HepG2 (cell line): ENCODE measurements around the gene GCN1. TPM values are rescaled to one million over a fixed set of nuclear protein-coding genes. Genes with fewer than 3 reads are reported as not detected.

ENCODE experiments used
- ATAC-seq: fragments of 200-7000 bp; cut with Tn5 transposase; 3 replicates; pipeline ENCODE4 v1.9.1; 2020; ENCODE audit warnings: mild to moderate bottlenecking, moderate library complexity
- BruUV-seq: library from RNA; stranded (reverse); fragments of 400-500 nt; replicated peaks from 2 replicates; lab custom pipeline; 2021; lab: Mats Ljungman, UMichigan
- CTCF ChIA-PET: fragments of 300-600 bp; formaldehyde crosslinking; extraction: SDS; loops from one replicate; lab custom pipeline; 2021; ENCODE audit warnings: low total read pairs, inconsistent platforms, low intra/inter-chr PET ratio; lab: Yijun Ruan, JAX
- POLR2A ChIA-PET: fragments of 350-600 bp; sonication (Branson Sonifier 250); formaldehyde crosslinking; loops from one replicate; lab custom pipeline; 2020; ENCODE audit warnings: antibody characterized with exemption, inconsistent platforms; lab: Yijun Ruan, JAX
- DNase-seq: peaks from one replicate; pipeline ENCODE4 v3.0.0-alpha.2; 2015; ENCODE audit warnings: low spot score
- FAIRE-seq: peaks from 3 replicates; lab custom pipeline; 2011; peaks lifted over from hg19 to GRCh38; lab: Jason Lieb, UNC
- H2AFZ ChIP-seq: one replicate; pipeline ENCODE4 v1.6.1; 2011; ENCODE audit warnings: low read length, inconsistent platforms
- H3K27ac ChIP-seq: fragments of 300-600 bp; 3 replicates; pipeline ENCODE4 v1.8.0; 2011; ENCODE audit warnings: mixed run types, mild to moderate bottlenecking, mixed read lengths, low read length, inconsistent platforms; ENCODE audit not compliant: insufficient read depth; ENCODE audit errors: extremely low read length
- H3K27me3 ChIP-seq, 2 experiments: fragments of 200-600 bp in 1 of 2; 2 replicates in 1 of 2; 3 replicates in 1 of 2; pipeline versions ENCODE4 v1.6.0 to v1.8.0; 2011; ENCODE audit warnings: low read length in 2 of 2, mild to moderate bottlenecking in 2 of 2, moderate library complexity in 2 of 2, inconsistent platforms in 1 of 2; ENCODE audit not compliant: insufficient read depth in 2 of 2, control insufficient read depth in 1 of 2
- H3K36me3 ChIP-seq, 2 experiments: fragments of 200-600 bp in 1 of 2; replicated peaks in 1 of 2; 2 replicates in 1 of 2; 3 replicates in 1 of 2; pipeline versions ENCODE4 v1.5.1 to v1.8.0; 2011; ENCODE audit warnings: low read length in 2 of 2, inconsistent platforms in 1 of 2; ENCODE audit not compliant: insufficient read depth in 2 of 2, control insufficient read depth in 1 of 2
- H3K4me1 ChIP-seq: 2 replicates; pipeline ENCODE4 v1.5.1; 2012; ENCODE audit warnings: low read length, inconsistent platforms; ENCODE audit not compliant: insufficient read depth
- H3K4me2 ChIP-seq: 2 replicates; pipeline ENCODE4 v1.6.0; 2011; ENCODE audit warnings: low read depth, low read length, inconsistent platforms
- H3K4me3 ChIP-seq, 3 experiments: fragments of 200-600 bp in 1 of 3; sonication (generic), shearing (Covaris generic) in 1 of 3; replicated peaks in 1 of 3; 2 replicates each; pipeline ENCODE4 v1.5.1; 2011 to 2016; ENCODE audit warnings: low read length in 3 of 3, inconsistent platforms in 2 of 3, low read depth in 2 of 3, mild to moderate bottlenecking in 2 of 3, control low read depth in 1 of 3, mixed read lengths in 1 of 3; ENCODE audit not compliant: insufficient read depth in 1 of 3
- H3K79me2 ChIP-seq: one replicate; pipeline ENCODE4 v1.6.1; 2011; ENCODE audit warnings: low read length, inconsistent platforms; ENCODE audit not compliant: insufficient read depth
- H3K9ac ChIP-seq: 2 replicates; pipeline ENCODE4 v1.6.0; 2011; ENCODE audit warnings: mild to moderate bottlenecking, low read depth, low read length, inconsistent platforms; ENCODE audit not compliant: insufficient read depth
- H3K9me3 ChIP-seq: 2 replicates; pipeline ENCODE4 v1.5.1; 2012; ENCODE audit warnings: mild to moderate bottlenecking, low read length
- H4K20me1 ChIP-seq: 2 replicates; pipeline ENCODE4 v1.6.0; 2011; ENCODE audit warnings: inconsistent platforms, mild to moderate bottlenecking, low read length, moderate library complexity; ENCODE audit not compliant: insufficient read depth
- ATF7-NPFF ChIP-seq: sonication (generic); formaldehyde crosslinking; IDR thresholded peaks from 2 replicates; pipeline ENCODE4 v1.8.1; 2023; ENCODE audit warnings: mild to moderate bottlenecking, low read depth, missing genetic modification reagents, moderate library complexity
- CC2D1A ChIP-seq: sonication (generic); formaldehyde crosslinking; IDR thresholded peaks from 2 replicates; pipeline ENCODE4 v1.8.1; 2023; ENCODE audit warnings: mild to moderate bottlenecking, missing genetic modification reagents
- CHD4 ChIP-seq: fragments of 200-600 bp; sonication (generic); IDR thresholded peaks from 2 replicates; pipeline ENCODE4 v1.7.0; 2017; ENCODE audit warnings: mild to moderate bottlenecking, low read length, borderline replicate concordance
- EP300 ChIP-seq, 3 experiments: sonication (generic) in 1 of 3; formaldehyde crosslinking in 1 of 3; IDR thresholded peaks; 2 replicates each; pipeline versions ENCODE4 v1.5.1 to v1.6.1; 2011 to 2020; ENCODE audit warnings: low read depth in 2 of 3, low read length in 2 of 3, borderline replicate concordance in 1 of 3, improper control_type of control experiment in 1 of 3, mild to moderate bottlenecking in 1 of 3, missing genetic modification reagents in 1 of 3, moderate library complexity in 1 of 3
- HNF4A ChIP-seq: sonication (generic); formaldehyde crosslinking; IDR thresholded peaks from 2 replicates; pipeline ENCODE4 v1.4.0; 2020; ENCODE audit warnings: missing genetic modification reagents
- HNRNPL ChIP-seq: fragments of 200-400 bp; formaldehyde crosslinking; IDR thresholded peaks from 2 replicates; pipeline ENCODE4 v1.6.1; 2017; ENCODE audit warnings: mild to moderate bottlenecking, low read depth, low read length
- HOXA9 ChIP-seq: sonication (generic); formaldehyde crosslinking; IDR thresholded peaks from 2 replicates; pipeline ENCODE4 v1.8.1; 2022; ENCODE audit warnings: missing genetic modification reagents, mild to moderate bottlenecking, moderate library complexity, borderline replicate concordance
- MTA1 ChIP-seq: sonication (generic); formaldehyde crosslinking; IDR thresholded peaks from 2 replicates; pipeline ENCODE4 v1.4.0; 2020; ENCODE audit warnings: missing genetic modification reagents, mild to moderate bottlenecking, borderline replicate concordance
- MXI1 ChIP-seq: IDR thresholded peaks from 3 replicates; pipeline ENCODE4 v1.6.1; 2012; ENCODE audit warnings: low read depth, low read length, inconsistent platforms, borderline replicate concordance
- NFIC ChIP-seq: IDR thresholded peaks from 2 replicates; pipeline ENCODE4 v1.6.1; 2012; ENCODE audit warnings: mild to moderate bottlenecking, low read length, inconsistent platforms
- PLSCR1 ChIP-seq: sonication (generic); formaldehyde crosslinking; IDR thresholded peaks from 2 replicates; pipeline ENCODE4 v1.5.0; 2020; ENCODE audit warnings: missing genetic modification reagents, mild to moderate bottlenecking, borderline replicate concordance
- RFX3 ChIP-seq: IDR thresholded peaks from 2 replicates; pipeline ENCODE4 v1.6.1; 2016; ENCODE audit warnings: missing biosample characterization, missing genetic modification reagents
- SMC3 ChIP-seq: IDR thresholded peaks from 2 replicates; pipeline ENCODE4 v1.6.1; 2011; ENCODE audit warnings: low read length, improper control_type of control experiment
- ZBTB20 ChIP-seq: sonication (generic); formaldehyde crosslinking; IDR thresholded peaks from 2 replicates; pipeline ENCODE4 v1.8.1; 2023; ENCODE audit warnings: missing genetic modification reagents, low read depth, mild to moderate bottlenecking, borderline replicate concordance
- ZBTB25 ChIP-seq: IDR thresholded peaks from 2 replicates; pipeline ENCODE4 v1.6.1; 2018; ENCODE audit warnings: missing genetic modification reagents
- ZFP36 ChIP-seq: fragments of 150-350 bp; IDR thresholded peaks from 2 replicates; pipeline ENCODE4 v1.6.1; 2018; ENCODE audit warnings: borderline replicate concordance, low read length, low read depth; ENCODE audit not compliant: partially characterized antibody
- ZMYM3 ChIP-seq: sonication (generic); formaldehyde crosslinking; IDR thresholded peaks from 2 replicates; pipeline ENCODE4 v1.5.1; 2020; ENCODE audit warnings: mild to moderate bottlenecking, missing genetic modification reagents
- ZNF33B ChIP-seq: sonication (generic); formaldehyde crosslinking; IDR thresholded peaks from 2 replicates; pipeline ENCODE4 v1.5.1; 2020; ENCODE audit warnings: mild to moderate bottlenecking, missing genetic modification reagents
- WGBS: methylation state at CpG from one replicate; pipeline ENCODE4 v1.1.6; 2017; ENCODE audit warnings: low lambda C conversion rate; 5-methylcytosine and 5-hydroxymethylcytosine counted together
- in situ Hi-C: cut with HindIII; loops from 2 replicates; pipeline ENCODE4 v1.10.0; 2017; ENCODE audit warnings: low pct_unique_long_range_greater_than_20kb; ENCODE audit not compliant: extremely low pct_ligation_motif_present
- intact Hi-C: fragments of 100-400 bp; cut with micrococcal nuclease; formaldehyde crosslinking; loops from one replicate; pipeline ENCODE4 v1.10.0; 2022; ENCODE audit not compliant: unreplicated experiment
- polyA plus RNA-seq, 8 experiments: library from polyadenylated mRNA; depleted of rRNA in 3 of 8; stranded (reverse) in 7 of 8; unstranded in 1 of 8; fragments of >200 nt; fragmentation: Illumina TruSeq in 4 of 8; extraction: Trizol in 4 of 8; gene quantifications; 2 replicates each; pipeline versions ENCODE4 v1.2.1 to v1.2.3, GENCODE V29; 2011 to 2016; ENCODE audit warnings: low read depth in 4 of 8, missing spikeins in 1 of 8, mixed read lengths in 1 of 8; ENCODE audit not compliant: insufficient read depth in 1 of 8
- total RNA-seq, 5 experiments: library from RNA; depleted of rRNA; stranded (reverse); fragments of >200 nt; fragmentation: Illumina TruSeq; extraction: Trizol; gene quantifications; 2 replicates each; pipeline ENCODE4 v1.2.3, GENCODE V29; 2016; ENCODE audit warnings: low read depth in 1 of 5

Gene GCN1
- total and polyA plus RNA-seq, 2 of the 13 experiments (the other 11 are each of a cell fraction or from before 2014, with no cell fraction given) = 58.2 to 83.0 TPM

- TF ChIP-seq EP300 (IDR thresholded peaks at IDR 0.05; ENCODE audit: low read depth in 2 of 2, low read length in 2 of 2) = 0 out of 4 replicates have a peak, but pooled peaks of 1 of the 2 experiments have one; percentile 1
- TF ChIP-seq EP300 (CRISPR knock-in tag; IDR thresholded peaks at IDR 0.05; ENCODE audit: borderline replicate concordance) = no peak
Observed at GRCh38 chr12:120229487-120230325, 35.2 kb upstream of the GCN1 start (continued).

- DNase-seq = peak; percentile 67
- 13% methylated on average over 5 of the region's 7 CpGs for WGBS
- BruUV-seq = no TSS peak
- peak; percentile 66 for FAIRE-seq
- peaks cover 98% of the 10 kb centered on the region for H3K4me1 ChIP-seq
- ChIA-PET POLR2A (interaction anchor here (0.5 to 8.7 kb wide), 20 partner anchors 9 to 352 kb away, joined by 3 to 461 read pairs (median 11); partner anchors contain the start of genes POP5, PXN, RAB35 and RNU4-1), CTCF (interaction anchor here (3.3 kb wide), 1 partner anchor 37 kb away, joined by 51 read pairs; the partner anchor contains the start of gene PXN)
- H3K4me2 ChIP-seq = peak overlapping the region; percentile 97
- no peaks in the 10 kb centered on the region for H3K9me3 ChIP-seq
- peak overlapping the region; percentile 100 for H3K27ac ChIP-seq
- peaks cover 2 to 5% of the 10 kb centered on the region in 2 experiments; a peak in 2 of 5 replicates for H3K36me3 ChIP-seq
- H3K79me2 ChIP-seq = peaks cover 7% of the 10 kb centered on the region
- in situ Hi-C loops = no loop called here
- H3K9ac ChIP-seq = peak overlapping the region; percentile 84
- peak overlapping the region; percentile 46 to 70 (median 58) for H3K4me3 ChIP-seq
- H4K20me1 ChIP-seq = no peaks in the 10 kb centered on the region
- ATAC-seq = peak; percentile 7
- intact Hi-C loops = no loop called here
- no peaks in the 10 kb centered on the region for H3K27me3 ChIP-seq
- H2AFZ ChIP-seq = no peak overlapping the region
- TF ChIP-seq ZFP36 = no peak
- TF ChIP-seq NFIC = 0 out of 2 replicates have a peak, but pooled peaks have one; percentile 52
- 0 out of 2 replicates have a peak, but pooled peaks have one; percentile 21 for TF ChIP-seq ZMYM3 (CRISPR knock-in tag)
- 0 out of 4 replicates have a peak, but pooled peaks of 1 of the 2 experiments have one; percentile 6 for TF ChIP-seq EP300 (IDR thresholded peaks at IDR 0.05; ENCODE audit: low read depth in 2 of 2, low read length in 2 of 2)
- no peak for TF ChIP-seq EP300 (CRISPR knock-in tag; IDR thresholded peaks at IDR 0.05; ENCODE audit: borderline replicate concordance)
- no peak for TF ChIP-seq PLSCR1 (CRISPR knock-in tag)
- 0 out of 2 replicates have a peak, but pooled peaks have one; percentile 15 for TF ChIP-seq HNRNPL
- TF ChIP-seq ZBTB20 (CRISPR knock-in tag) = 0 out of 2 replicates have a peak, but pooled peaks have one; percentile 27
- TF ChIP-seq ZNF33B (CRISPR knock-in tag) = no peak
- TF ChIP-seq HOXA9 (CRISPR knock-in tag) = no peak
- TF ChIP-seq SMC3 = 0 out of 2 replicates have a peak, but pooled peaks have one; percentile 12
- 0 out of 2 replicates have a peak, but pooled peaks have one; percentile 38 for TF ChIP-seq CHD4
- no peak for TF ChIP-seq ZBTB25 (CRISPR knock-in tag)
- TF ChIP-seq RFX3 (CRISPR knock-in tag) = no peak
- TF ChIP-seq HNF4A (CRISPR knock-in tag) = peak; percentile 13; the same call in 1 of the 2 replicates
- no peak for TF ChIP-seq CC2D1A (CRISPR knock-in tag)
- TF ChIP-seq ATF7-NPFF (CRISPR knock-in tag) = peak; percentile 25; the same call in 1 of the 2 replicates
- no peak for TF ChIP-seq MTA1 (CRISPR knock-in tag)
- TF ChIP-seq MXI1 = 0 out of 3 replicates have a peak, but pooled peaks have one; percentile 31
Observed at GRCh38 chr12:120229071-120229486, 34.6 kb upstream of the GCN1 start.
